Chondrocyte (in vitro differentiated cells): Measurements from ENCODE around the gene CLDN2. TPM values are rescaled to one million over a fixed set of nuclear protein-coding genes. Genes with fewer than 3 reads are reported as not detected.

Experiments used
- DNase-seq: peaks from one replicate; pipeline ENCODE4 v3.0.0; 2021; ENCODE audit warnings: mixed read lengths, low spot score
- H3K27ac Mint-ChIP-seq: one replicate; pipeline ENCODE4 v1.8.0; 2021; ENCODE audit warnings: mild to moderate bottlenecking, moderate library complexity, mixed read lengths; ENCODE audit not compliant: unreplicated experiment
- H3K27me3 Mint-ChIP-seq: 2 replicates; pipeline ENCODE4 v1.8.0; 2021; ENCODE audit warnings: low read depth, mixed read lengths
- H3K36me3 Mint-ChIP-seq: 2 replicates; pipeline ENCODE4 v1.8.0; 2021; ENCODE audit warnings: low read depth, mixed read lengths
- H3K4me1 Mint-ChIP-seq: 2 replicates; pipeline ENCODE4 v1.8.0; 2021; ENCODE audit warnings: low read depth, mild to moderate bottlenecking, mixed read lengths
- H3K4me3 Mint-ChIP-seq: one replicate; pipeline ENCODE4 v1.8.0; 2021; ENCODE audit warnings: mild to moderate bottlenecking, moderate library complexity, mixed read lengths; ENCODE audit not compliant: unreplicated experiment
- H3K9me3 Mint-ChIP-seq: 2 replicates; pipeline ENCODE4 v1.8.0; 2021; ENCODE audit warnings: low read depth, mixed read lengths
- total RNA-seq: library from RNA; stranded (reverse); gene quantifications from 3 replicates; pipeline ENCODE4 v1.2.1, GENCODE V29; 2021
- TF ChIP-seq, protein P1 (sequence below): fragments of 200-600 bp; sonication (generic); IDR thresholded peaks from 2 replicates; pipeline ENCODE4 v1.5.0; 2021; ENCODE audit warnings: antibody characterized with exemption, mild to moderate bottlenecking, moderate library complexity

CLDN2 gene
- total RNA-seq, 1 donor from 2014 or later, result 0.07 TPM

DNA sequence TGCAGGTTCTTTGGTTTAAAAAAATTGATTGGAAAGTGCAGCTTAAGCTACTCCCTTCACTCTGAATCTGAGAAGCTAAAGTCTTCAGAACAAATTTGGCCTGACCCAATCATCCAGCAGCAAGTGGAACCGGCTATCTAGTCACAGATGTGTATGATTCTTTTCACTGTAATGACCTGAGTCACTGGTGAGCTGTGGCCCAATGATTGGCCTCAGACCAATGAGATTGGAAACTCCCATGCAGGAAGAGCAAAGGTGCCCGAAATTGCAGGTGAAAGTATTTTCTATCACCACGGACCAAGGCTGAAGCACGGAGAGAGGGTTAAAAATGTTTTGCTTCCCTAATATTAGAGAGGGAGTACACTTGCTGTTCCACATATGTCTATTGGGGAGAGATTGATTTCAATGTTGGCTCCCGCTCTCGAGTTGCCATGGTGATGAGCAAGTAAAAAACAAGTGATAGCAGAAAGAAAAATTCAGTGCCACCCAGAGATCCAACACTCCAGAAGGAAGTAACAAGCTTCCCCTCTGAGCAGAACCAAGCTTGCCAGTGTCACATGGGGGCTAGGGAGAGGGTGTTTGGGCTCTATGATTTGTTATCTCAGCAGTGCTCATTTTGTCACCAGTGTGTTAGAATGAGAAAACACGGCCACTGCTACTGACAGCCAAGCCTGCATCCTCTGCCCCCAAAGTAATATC, 28.3 kb upstream of the CLDN2 start:
- no peak overlapping the region for H3K27ac Mint-ChIP-seq
- DNase-seq, result no peak
- H3K36me3 Mint-ChIP-seq, result no peaks in the 10 kb centered on the region
- peaks cover 5% of the 10 kb centered on the region for H3K27me3 Mint-ChIP-seq
- peaks cover 15% of the 10 kb centered on the region for H3K4me1 Mint-ChIP-seq
- TF ChIP-seq, protein P1, sequence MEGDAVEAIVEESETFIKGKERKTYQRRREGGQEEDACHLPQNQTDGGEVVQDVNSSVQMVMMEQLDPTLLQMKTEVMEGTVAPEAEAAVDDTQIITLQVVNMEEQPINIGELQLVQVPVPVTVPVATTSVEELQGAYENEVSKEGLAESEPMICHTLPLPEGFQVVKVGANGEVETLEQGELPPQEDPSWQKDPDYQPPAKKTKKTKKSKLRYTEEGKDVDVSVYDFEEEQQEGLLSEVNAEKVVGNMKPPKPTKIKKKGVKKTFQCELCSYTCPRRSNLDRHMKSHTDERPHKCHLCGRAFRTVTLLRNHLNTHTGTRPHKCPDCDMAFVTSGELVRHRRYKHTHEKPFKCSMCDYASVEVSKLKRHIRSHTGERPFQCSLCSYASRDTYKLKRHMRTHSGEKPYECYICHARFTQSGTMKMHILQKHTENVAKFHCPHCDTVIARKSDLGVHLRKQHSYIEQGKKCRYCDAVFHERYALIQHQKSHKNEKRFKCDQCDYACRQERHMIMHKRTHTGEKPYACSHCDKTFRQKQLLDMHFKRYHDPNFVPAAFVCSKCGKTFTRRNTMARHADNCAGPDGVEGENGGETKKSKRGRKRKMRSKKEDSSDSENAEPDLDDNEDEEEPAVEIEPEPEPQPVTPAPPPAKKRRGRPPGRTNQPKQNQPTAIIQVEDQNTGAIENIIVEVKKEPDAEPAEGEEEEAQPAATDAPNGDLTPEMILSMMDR, result no peak
- H3K9me3 Mint-ChIP-seq, result peaks cover 9% of the 10 kb centered on the region
- no peak overlapping the region for H3K4me3 Mint-ChIP-seq

DNA sequence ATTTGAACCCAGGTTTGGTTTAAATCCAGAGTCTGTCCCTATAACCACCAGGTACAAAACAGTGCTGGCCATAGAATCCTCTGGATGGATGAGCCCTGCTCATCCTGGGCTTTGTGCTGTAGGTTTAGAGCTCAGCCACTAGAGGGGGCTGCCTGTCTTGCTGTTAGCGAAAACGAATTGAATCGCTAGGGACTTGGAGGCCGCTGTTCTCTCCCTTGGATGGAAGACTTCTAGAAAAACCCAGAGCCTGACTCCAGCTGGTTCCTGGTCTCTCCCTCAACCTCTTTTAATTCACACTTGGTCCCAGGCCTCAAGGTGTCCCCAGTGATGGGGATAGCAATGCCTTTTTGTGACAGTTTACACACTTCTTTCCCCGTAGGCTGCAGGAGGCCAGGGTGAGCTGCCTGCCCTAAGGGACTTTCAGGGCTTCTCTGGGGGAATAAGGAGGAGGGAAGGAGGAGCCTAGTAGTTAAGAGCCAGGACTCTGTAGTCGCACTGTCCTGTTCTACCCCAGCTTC, 25.8 kb upstream of the CLDN2 start:
- H3K4me1 Mint-ChIP-seq, result peaks cover 18% of the 10 kb centered on the region
- TF ChIP-seq, protein P1, result peak; percentile 86
- no peak for DNase-seq

DNA sequence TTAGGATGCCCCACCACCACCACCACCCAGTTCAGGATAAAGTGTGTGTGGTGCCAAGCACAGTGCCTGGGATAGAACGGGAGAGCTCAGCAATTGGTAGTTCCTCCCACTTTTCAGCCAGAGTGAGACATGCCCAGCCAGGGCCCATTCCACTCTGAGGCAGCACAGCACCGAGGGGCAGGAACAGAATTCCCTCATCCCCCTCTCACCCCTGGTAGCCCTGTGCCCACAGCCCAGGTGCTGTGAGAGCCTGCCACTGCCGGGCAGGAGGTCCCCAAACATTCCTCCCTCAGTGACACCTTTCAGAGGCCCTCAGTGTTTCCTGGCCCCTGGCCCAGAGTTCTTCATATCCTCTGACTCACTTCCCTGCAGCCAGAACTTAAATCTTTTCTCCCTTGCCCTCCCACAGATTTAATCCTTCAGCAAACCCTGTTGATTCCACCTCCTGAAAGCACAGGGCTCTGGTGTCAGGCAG, 25.2 kb upstream of the CLDN2 start:
- Mint-ChIP-seq H3K27ac (peak overlapping the region; percentile 54), H3K36me3 (no peaks in the 10 kb centered on the region), H3K27me3 (peaks cover 5% of the 10 kb centered on the region), H3K4me3 (no peak overlapping the region), H3K4me1 (peaks cover 18% of the 10 kb centered on the region), H3K9me3 (no peaks in the 10 kb centered on the region)
- no peak for DNase-seq
- TF ChIP-seq, protein P1, result no peak

More for the DNA sequence above, 25.8 kb upstream of the CLDN2 start:
- peak overlapping the region; percentile 54 for H3K27ac Mint-ChIP-seq
- H3K27me3 Mint-ChIP-seq, result peaks cover 5% of the 10 kb centered on the region
- H3K4me3 Mint-ChIP-seq, result no peak overlapping the region
- H3K9me3 Mint-ChIP-seq, result no peaks in the 10 kb centered on the region
- no peaks in the 10 kb centered on the region for H3K36me3 Mint-ChIP-seq

DNA sequence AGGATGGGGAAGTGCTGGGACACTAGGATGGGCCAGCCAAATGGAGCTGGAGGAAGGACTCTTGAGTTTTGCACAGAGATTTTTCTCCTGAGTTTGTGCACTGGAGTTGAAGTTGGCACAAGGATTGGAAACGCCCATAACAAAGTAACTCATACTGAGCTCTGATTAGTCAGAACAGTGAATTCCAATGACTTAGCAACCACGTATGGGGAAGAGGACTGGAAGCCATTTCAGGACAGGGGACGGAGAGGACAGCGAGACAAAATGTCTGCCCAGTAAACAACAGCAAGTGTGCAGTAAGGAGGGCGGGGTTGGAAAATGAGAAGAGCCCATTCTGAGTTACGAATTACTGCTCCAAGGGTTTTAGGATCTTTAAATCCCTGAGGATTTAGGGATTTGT, 22.9 kb upstream of the CLDN2 start:
- no peaks in the 10 kb centered on the region for H3K27me3 Mint-ChIP-seq
- H3K4me3 Mint-ChIP-seq, result no peak overlapping the region
- no peaks in the 10 kb centered on the region for H3K9me3 Mint-ChIP-seq
- DNase-seq, result no peak
- peaks cover 18% of the 10 kb centered on the region for H3K4me1 Mint-ChIP-seq
- no peaks in the 10 kb centered on the region for H3K36me3 Mint-ChIP-seq
- no peak overlapping the region for H3K27ac Mint-ChIP-seq
- TF ChIP-seq, protein P1, result no peak

DNA sequence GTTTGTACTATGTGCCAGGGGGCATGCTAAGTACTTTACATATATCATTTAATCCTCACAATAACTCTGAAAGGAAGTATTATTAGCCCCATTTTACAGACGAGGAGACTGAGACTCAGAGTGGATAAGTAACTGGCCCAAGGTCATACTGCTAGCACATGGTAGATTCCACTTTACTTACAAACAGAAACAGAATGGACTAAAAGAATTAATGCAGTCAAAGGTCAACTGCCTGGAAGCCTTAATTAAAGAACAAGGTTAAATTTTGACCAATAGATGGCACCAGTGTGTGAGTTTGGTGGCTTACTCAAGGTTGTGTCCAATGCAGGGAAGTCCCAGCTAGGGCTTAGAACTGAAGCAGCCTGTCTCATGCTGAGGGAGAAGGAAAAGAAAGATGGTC, 21.7 kb upstream of the CLDN2 start:
- Mint-ChIP-seq H3K4me3 (no peak overlapping the region), H3K9me3 (no peaks in the 10 kb centered on the region), H3K4me1 (peaks cover 18% of the 10 kb centered on the region), H3K27ac (no peak overlapping the region), H3K36me3 (no peaks in the 10 kb centered on the region), H3K27me3 (no peaks in the 10 kb centered on the region)
- DNase-seq, result no peak
- TF ChIP-seq, protein P1, result peak; percentile 75
